CD4-positive, CD25-positive, alpha-beta regulatory T cell (primary cell): ENCODE data around the gene SEL1L3. TPM values are rescaled to one million over a fixed set of nuclear protein-coding genes. Genes with fewer than 3 reads are reported as not detected.
A peak's percentile ranks its signal among the peaks of the same experiment; 100 is the strongest.
"Not testable (repeated sequence)": the region's sequence is repeated elsewhere in the genome, so short reads cannot be mapped to it uniquely, and the experiment has no call there.

Experiments used
- ATAC-seq, 2 donors: fragments of 150-1000 bp; cut with Tn5 transposase; one replicate each; pipeline ENCODE4 v1.10.0; 2021; ENCODE audit warnings: low read depth in 2 of 2, moderate number of reproducible peaks in 2 of 2, moderate library complexity in 1 of 2
- DNase-seq, 3 donors: peaks; one replicate each; pipeline versions ENCODE4 v3.0.0 to v3.0.0-alpha.2; 2012 to 2022; ENCODE audit warnings: mixed read lengths in 1 of 3
- H3K27ac ChIP-seq: one replicate; pipeline ENCODE4 v1.7.0; 2013; ENCODE audit warnings: mild to moderate bottlenecking, low read length; ENCODE audit not compliant: insufficient read depth, poor library complexity, severe bottlenecking
- H3K27me3 ChIP-seq: one replicate; pipeline ENCODE4 v1.7.0; 2013; ENCODE audit warnings: low read length; ENCODE audit not compliant: control insufficient read depth, insufficient read depth
- H3K36me3 ChIP-seq: one replicate; pipeline ENCODE4 v1.7.0; 2013; ENCODE audit warnings: mild to moderate bottlenecking, low read length, moderate library complexity; ENCODE audit not compliant: control insufficient read depth, insufficient read depth
- H3K4me1 ChIP-seq: 2 replicates; pipeline ENCODE4 v1.7.0; 2013; ENCODE audit warnings: mild to moderate bottlenecking, low read length; ENCODE audit not compliant: insufficient read depth, control insufficient read depth, poor library complexity, severe bottlenecking
- H3K4me3 ChIP-seq: one replicate; pipeline ENCODE4 v1.7.0; 2013; ENCODE audit warnings: low read depth, mild to moderate bottlenecking, low read length, moderate library complexity
- H3K9me3 ChIP-seq, 2 experiments: 1 replicate in 1 of 2; 2 replicates in 1 of 2; pipeline ENCODE4 v1.7.0; 2013; ENCODE audit warnings: low read length in 2 of 2, mild to moderate bottlenecking in 1 of 2, moderate library complexity in 1 of 2; ENCODE audit not compliant: control insufficient read depth in 2 of 2
- H3K27ac Mint-ChIP-seq, 3 donors: one replicate each; pipeline ENCODE4 v1.8.0; 2020 to 2022; ENCODE audit warnings: mild to moderate bottlenecking in 3 of 3, mixed read lengths in 3 of 3, moderate library complexity in 2 of 3
- H3K27me3 Mint-ChIP-seq: one replicate; pipeline ENCODE4 v1.8.0; 2022; ENCODE audit warnings: mild to moderate bottlenecking, mixed read lengths
- H3K36me3 Mint-ChIP-seq: one replicate; pipeline ENCODE4 v1.8.0; 2020; ENCODE audit warnings: mixed read lengths
- H3K4me1 Mint-ChIP-seq, 4 donors: one replicate each; pipeline ENCODE4 v1.8.0; 2020 to 2022; ENCODE audit warnings: mixed read lengths in 4 of 4, mild to moderate bottlenecking in 1 of 4
- H3K4me3 Mint-ChIP-seq, 4 donors: one replicate each; pipeline ENCODE4 v1.8.0; 2020 to 2022; ENCODE audit warnings: mild to moderate bottlenecking in 4 of 4, mixed read lengths in 4 of 4, moderate library complexity in 3 of 4
- H3K9me3 Mint-ChIP-seq, 7 donors: one replicate each; pipeline ENCODE4 v1.8.0; 2020 to 2022; ENCODE audit warnings: mixed read lengths in 7 of 7, mild to moderate bottlenecking in 3 of 7, moderate library complexity in 2 of 7
- polyA plus RNA-seq, 4 donors: library from polyadenylated mRNA; unstranded; fragments of 300-500 nt; fragmentation: Illumina TruSeq; gene quantifications; one replicate each; pipeline ENCODE4 v1.2.3, GENCODE V29; 2021
- total RNA-seq: library from RNA; stranded (reverse); gene quantifications from one replicate; pipeline ENCODE4 v1.2.3, GENCODE V29; 2022

Gene SEL1L3
- total and polyA plus RNA-seq, 5 donors from 2014 or later, result 36.5 to 74.5 (median 50.3) TPM

DNA sequence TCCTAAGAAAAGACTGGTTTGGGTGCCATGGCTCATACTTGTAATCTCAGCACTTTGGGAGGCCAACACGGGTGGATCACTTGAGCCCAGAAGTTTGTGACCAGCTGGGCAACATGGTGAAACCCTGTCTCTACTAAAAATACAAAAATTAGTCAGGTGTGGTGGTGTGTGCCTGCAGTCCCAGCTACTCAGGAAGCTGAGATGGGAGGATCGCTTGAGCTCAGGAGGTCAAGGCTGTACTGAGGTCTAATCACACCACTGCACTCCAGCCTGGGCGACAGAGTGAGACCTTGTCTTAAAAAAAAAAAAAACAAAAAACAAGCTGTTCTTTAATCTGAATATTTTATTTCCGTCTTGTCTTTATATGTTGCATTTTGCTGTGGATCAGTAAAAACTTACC is 3.6 kb upstream of the SEL1L3 start:
- not testable (repeated sequence) for H3K27me3 ChIP-seq, H3K9me3 Mint-ChIP-seq, H3K36me3 Mint-ChIP-seq, H3K27me3 Mint-ChIP-seq, ATAC-seq, DNase-seq, H3K36me3 ChIP-seq, H3K4me3 ChIP-seq, H3K9me3 ChIP-seq, H3K27ac ChIP-seq
- peaks cover 4 to 18% (median 9%) of the 10 kb centered on the region in 4 donors for H3K4me1 Mint-ChIP-seq
- peak overlapping the region in 1 of 3 donors; percentile 43 for H3K27ac Mint-ChIP-seq
- peaks cover 11% of the 10 kb centered on the region for H3K4me1 ChIP-seq
- H3K4me3 Mint-ChIP-seq, result peak overlapping the region in 1 of 4 donors; percentile 79

DNA sequence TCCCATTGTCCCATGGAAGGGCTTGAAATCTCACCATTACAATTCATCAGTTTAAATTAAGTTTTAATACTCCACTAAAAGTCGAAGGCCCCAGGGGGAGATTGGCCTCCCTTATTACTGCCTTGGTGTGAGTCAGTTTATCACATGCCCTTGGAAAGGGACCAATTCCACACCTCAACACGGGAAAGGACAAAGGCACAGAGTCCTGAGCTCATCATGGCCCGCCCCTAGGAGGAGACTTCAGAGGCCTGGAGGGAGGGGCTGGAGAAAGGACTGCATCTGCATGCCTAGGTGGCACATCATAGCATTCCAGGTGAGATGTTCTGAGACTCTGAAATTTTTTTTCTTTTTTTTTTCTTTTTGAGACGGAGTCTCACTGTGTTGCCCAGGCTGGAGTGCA is 2.8 kb upstream of the SEL1L3 start:
- H3K27ac ChIP-seq, result no peak overlapping the region
- peaks cover 19% of the 10 kb centered on the region for H3K4me1 ChIP-seq
- H3K4me3 Mint-ChIP-seq, result peak overlapping the region; percentile 17 to 93 (median 48)

DNA sequence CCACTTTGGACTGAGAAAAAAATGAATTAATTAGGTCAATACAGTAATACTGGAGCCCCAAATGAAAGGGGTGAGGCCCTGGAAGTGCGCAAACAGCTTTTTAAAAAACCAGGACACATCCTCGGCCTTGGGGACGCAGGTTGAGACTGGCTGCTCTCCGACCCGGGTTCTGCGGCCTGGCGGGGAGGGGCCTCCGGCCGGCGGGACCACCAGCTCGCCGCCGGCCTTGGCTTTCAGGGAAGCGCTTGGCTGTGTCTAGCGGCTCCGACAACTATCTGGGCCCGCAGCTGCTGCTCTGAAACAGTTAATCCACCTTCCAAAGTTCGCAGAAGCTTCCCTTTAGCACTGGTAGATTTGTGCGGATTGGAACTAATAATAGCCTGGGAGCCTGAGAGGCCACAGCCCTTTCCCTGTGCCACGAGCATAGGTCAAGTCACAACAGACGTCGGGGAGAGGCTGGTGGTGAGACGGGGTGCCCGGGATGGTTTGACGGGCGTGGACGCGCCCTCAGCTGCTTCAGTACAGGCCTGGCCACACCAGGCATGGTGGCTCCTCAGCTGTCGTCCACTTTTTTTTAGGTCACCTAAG is 1.1 kb upstream of the SEL1L3 start:
- Histone ChIP-seq H3K27ac (no peak overlapping the region), H3K27me3 (no peaks in the 10 kb centered on the region), H3K4me3 (no peak overlapping the region), H3K36me3 (no peaks in the 10 kb centered on the region), H3K9me3 (no peaks in the 10 kb centered on the region), H3K4me1 (peaks cover 36% of the 10 kb centered on the region)
- no peaks in the 10 kb centered on the region for H3K27me3 Mint-ChIP-seq
- H3K4me1 Mint-ChIP-seq, result peaks cover 20 to 37% (median 32%) of the 10 kb centered on the region in 4 donors
- peak overlapping the region; percentile 28 to 77 (median 68) for H3K27ac Mint-ChIP-seq
- peaks cover 0 to 2% (median 0%) of the 10 kb centered on the region in 7 donors for H3K9me3 Mint-ChIP-seq
- H3K36me3 Mint-ChIP-seq, result no peaks in the 10 kb centered on the region
- DNase-seq (no peak), ATAC-seq (no peak)
- peak overlapping the region; percentile 70 to 93 (median 86) for H3K4me3 Mint-ChIP-seq

More for the DNA sequence above, 2.8 kb upstream of the SEL1L3 start:
- Histone ChIP-seq H3K27me3 (no peaks in the 10 kb centered on the region), H3K36me3 (no peaks in the 10 kb centered on the region), H3K4me3 (no peak overlapping the region), H3K9me3 (no peaks in the 10 kb centered on the region)
- Mint-ChIP-seq H3K27ac (no peak overlapping the region), H3K36me3 (no peaks in the 10 kb centered on the region), H3K4me1 (peaks cover 11 to 23% (median 17%) of the 10 kb centered on the region in 4 donors), H3K27me3 (no peaks in the 10 kb centered on the region), H3K9me3 (peaks cover 0 to 2% (median 0%) of the 10 kb centered on the region in 7 donors)
- DNase-seq (no peak), ATAC-seq (no peak)

DNA sequence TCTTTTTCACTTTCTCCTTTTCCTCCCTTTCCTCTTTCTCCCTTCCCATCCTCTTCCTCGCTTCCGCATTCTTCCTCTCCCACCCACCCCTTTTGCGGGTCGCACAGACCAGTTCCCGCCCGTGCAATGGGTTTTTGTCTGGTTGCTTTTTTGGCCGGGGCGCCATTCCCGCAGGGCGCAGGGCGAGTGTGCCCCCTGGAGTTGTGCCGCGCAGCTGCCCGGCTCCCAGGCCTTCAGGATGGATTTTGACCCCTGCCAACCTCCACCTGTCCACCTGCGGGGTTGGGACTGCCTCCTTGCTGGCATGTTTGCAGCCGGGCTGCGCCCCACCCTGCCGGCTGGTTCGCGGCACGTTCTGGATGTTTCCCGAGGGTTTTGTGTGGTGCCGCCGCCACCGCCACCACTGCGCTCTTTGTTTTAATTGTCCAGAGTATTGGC is 578 bp upstream of the SEL1L3 start:
- Histone ChIP-seq H3K27ac (peak overlapping the region; percentile 29), H3K9me3 (no peaks in the 10 kb centered on the region), H3K36me3 (no peaks in the 10 kb centered on the region), H3K27me3 (no peaks in the 10 kb centered on the region), H3K4me1 (peaks cover 40% of the 10 kb centered on the region), H3K4me3 (peak overlapping the region; percentile 48)
- Mint-ChIP-seq H3K4me3 (peak overlapping the region; percentile 70 to 93 (median 86)), H3K9me3 (peaks cover 0 to 2% (median 0%) of the 10 kb centered on the region in 7 donors), H3K4me1 (peaks cover 20 to 41% (median 36%) of the 10 kb centered on the region in 4 donors), H3K27ac (peak overlapping the region in 2 of 3 donors; percentile 68 to 77), H3K36me3 (no peaks in the 10 kb centered on the region), H3K27me3 (no peaks in the 10 kb centered on the region)
- no peak for DNase-seq
- no peak for ATAC-seq

DNA sequence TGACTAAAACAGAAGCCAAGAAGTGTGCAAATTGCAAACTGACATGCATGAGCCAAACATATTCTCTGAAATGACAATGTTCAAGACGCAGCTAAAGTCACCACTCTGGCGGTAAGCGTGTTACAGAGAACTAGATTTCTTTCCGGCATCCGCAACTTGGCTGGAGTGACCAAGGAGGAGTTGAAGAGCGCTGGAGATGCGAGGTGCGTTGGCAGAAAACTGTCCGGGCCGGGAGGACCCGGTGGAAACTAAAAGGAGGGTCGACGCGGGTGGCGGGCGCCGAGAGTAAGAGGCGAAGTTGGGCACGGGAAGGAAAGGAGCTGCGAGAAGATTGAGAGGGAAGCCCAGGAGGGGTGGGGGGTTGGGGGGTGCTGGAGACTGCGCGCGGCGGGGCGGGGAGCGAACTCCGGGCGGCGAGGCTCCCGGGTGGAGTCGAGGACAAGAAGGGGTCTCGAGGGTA is 807 bp downstream of the SEL1L3 start:
- Histone ChIP-seq H3K9me3 (no peaks in the 10 kb centered on the region), H3K36me3 (no peaks in the 10 kb centered on the region), H3K4me3 (peak overlapping the region; percentile 90), H3K4me1 (peaks cover 50% of the 10 kb centered on the region), H3K27me3 (no peaks in the 10 kb centered on the region), H3K27ac (peak overlapping the region; percentile 85)
- peak; percentile 6 to 69 (median 34) for DNase-seq
- Mint-ChIP-seq H3K9me3 (peaks cover 0 to 2% (median 0%) of the 10 kb centered on the region in 7 donors), H3K27ac (peak overlapping the region; percentile 92 to 100 (median 100)), H3K27me3 (no peaks in the 10 kb centered on the region), H3K4me3 (peak overlapping the region; percentile 94 to 100 (median 98)), H3K4me1 (peaks cover 24 to 55% (median 45%) of the 10 kb centered on the region in 4 donors), H3K36me3 (no peaks in the 10 kb centered on the region)
- peak in 1 of 2 donors; percentile 25 for ATAC-seq

DNA sequence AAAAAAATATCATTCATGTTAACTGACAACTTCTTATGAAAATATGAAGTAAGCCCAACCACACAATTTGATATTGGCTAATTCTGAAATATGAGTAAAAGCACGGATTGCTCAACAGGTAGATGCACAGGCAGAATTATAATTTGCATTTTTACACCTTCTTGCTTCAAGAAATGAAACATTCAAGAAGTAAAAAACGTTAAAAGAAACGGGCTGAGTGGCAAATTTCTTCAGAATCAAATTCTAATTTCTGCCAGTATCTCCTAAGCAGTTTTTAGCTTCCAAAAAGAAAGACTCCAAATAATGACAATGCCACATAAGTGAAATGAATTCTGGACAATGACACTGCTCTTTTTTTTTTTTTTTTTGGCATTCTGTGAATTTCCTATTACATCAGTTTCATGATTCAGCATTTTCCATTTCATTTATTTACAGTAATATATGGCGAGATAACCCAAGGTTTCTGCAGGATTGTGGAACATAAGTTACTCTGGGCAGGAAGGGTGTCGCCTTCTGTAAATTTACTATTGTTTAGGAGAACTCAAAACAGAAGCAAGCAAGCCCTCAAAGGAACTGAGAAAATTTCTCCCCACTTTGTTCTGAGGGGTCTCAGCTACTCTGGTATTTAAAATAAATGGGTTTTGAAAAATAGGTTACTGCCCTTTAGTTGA is 1.4 kb downstream of the SEL1L3 start:
- H3K9me3 ChIP-seq, result no peaks in the 10 kb centered on the region
- H3K4me3 Mint-ChIP-seq, result peak overlapping the region; percentile 94 to 100 (median 98)
- peaks cover 24 to 61% (median 50%) of the 10 kb centered on the region in 4 donors for H3K4me1 Mint-ChIP-seq
- H3K36me3 Mint-ChIP-seq, result no peaks in the 10 kb centered on the region
- peak in 1 of 3 donors; percentile 18 for DNase-seq
- H3K27ac Mint-ChIP-seq, result peak overlapping the region; percentile 92 to 100 (median 100)
- H3K27ac ChIP-seq, result peak overlapping the region; percentile 85
- no peak for ATAC-seq
- H3K4me3 ChIP-seq, result peak overlapping the region; percentile 90
- H3K4me1 ChIP-seq, result peaks cover 55% of the 10 kb centered on the region
- H3K9me3 Mint-ChIP-seq, result peaks cover 0 to 2% (median 0%) of the 10 kb centered on the region in 7 donors
- no peaks in the 10 kb centered on the region for H3K27me3 Mint-ChIP-seq
- no peaks in the 10 kb centered on the region for H3K36me3 ChIP-seq
- no peaks in the 10 kb centered on the region for H3K27me3 ChIP-seq

DNA sequence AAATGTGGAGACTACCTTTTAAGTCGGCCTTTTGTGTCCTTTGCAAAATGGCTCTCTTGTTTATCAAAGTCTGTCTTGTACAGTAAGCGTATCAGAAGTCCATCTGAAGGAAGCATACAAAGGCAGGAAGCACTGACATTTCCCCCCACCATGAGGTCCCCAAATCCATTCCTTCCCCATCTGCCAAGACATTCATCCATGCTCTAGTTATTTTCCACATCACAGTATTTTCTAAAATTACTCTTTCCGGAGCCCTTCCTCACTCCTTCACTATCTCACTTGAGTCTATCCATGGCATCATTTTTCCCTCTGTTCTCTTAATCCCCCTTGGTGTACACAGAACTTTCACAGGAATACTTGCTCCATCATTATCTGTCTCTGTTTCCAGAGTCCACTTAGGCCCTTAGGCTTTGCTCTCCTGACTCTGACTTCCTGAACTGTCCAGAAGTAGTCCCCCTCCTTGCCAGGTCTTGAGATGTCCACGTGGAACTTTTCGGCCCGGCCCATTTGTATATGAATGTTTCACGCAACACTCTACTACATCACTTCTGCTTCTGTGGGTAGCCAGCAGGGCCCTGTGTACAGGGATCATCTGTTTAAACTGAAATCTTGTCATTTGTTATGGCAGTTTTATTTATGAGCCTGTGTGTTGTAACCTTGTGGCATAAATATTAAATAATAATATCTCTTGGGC is 2.1 kb downstream of the SEL1L3 start:
- no peaks in the 10 kb centered on the region for H3K36me3 ChIP-seq
- H3K9me3 ChIP-seq, result no peaks in the 10 kb centered on the region
- peaks cover 62% of the 10 kb centered on the region for H3K4me1 ChIP-seq
- Mint-ChIP-seq H3K9me3 (peaks cover 0 to 2% (median 0%) of the 10 kb centered on the region in 7 donors), H3K36me3 (no peaks in the 10 kb centered on the region), H3K4me3 (peak overlapping the region; percentile 94 to 100 (median 98)), H3K4me1 (peaks cover 24 to 67% (median 57%) of the 10 kb centered on the region in 4 donors), H3K27ac (peak overlapping the region; percentile 92 to 100 (median 98)), H3K27me3 (no peaks in the 10 kb centered on the region)
- DNase-seq (peak in 1 of 3 donors; percentile 26), ATAC-seq (no peak)
- H3K4me3 ChIP-seq, result peak overlapping the region; percentile 90
- H3K27ac ChIP-seq, result peak overlapping the region; percentile 85
- no peaks in the 10 kb centered on the region for H3K27me3 ChIP-seq
